ENCODE results near the gene PLEKHA5. TPM values are rescaled to one million over a fixed set of nuclear protein-coding genes. Genes with fewer than 3 reads are reported as not detected.
"Not testable (repeated sequence)": the region's sequence is repeated elsewhere in the genome, so short reads cannot be mapped to it uniquely, and the experiment has no call there.

Gene PLEKHA5
- 2.6 and 2.9 TPM in 2 replicates for total RNA-seq

GRCh38 chr12:19129486-19130223, at the start of gene PLEKHA5:
PLEKHA5 (plus strand) TSS chr12:19129733; CDS start chr12:19129800, 67 bp downstream.
- intact Hi-C loops (cut with micrococcal nuclease) = no loop called here

- intact Hi-C loops (cut with micrococcal nuclease) = no loop called here
Measured at GRCh38 chr12:19080918-19081317, 48.6 kb upstream of the PLEKHA5 start.

- intact Hi-C loops (cut with micrococcal nuclease) = no loop called here
Measured at GRCh38 chr12:19082365-19082911, 47.1 kb upstream of the PLEKHA5 start.

GRCh38 chr12:19084547-19084946, 45.0 kb upstream of the PLEKHA5 start:
- intact Hi-C loops (cut with micrococcal nuclease) = no loop called here

GRCh38 chr12:19085090-19085489, 44.4 kb upstream of the PLEKHA5 start:
- intact Hi-C loops (cut with micrococcal nuclease) = no loop called here

GRCh38 chr12:19088606-19089005, 40.9 kb upstream of the PLEKHA5 start:
- intact Hi-C loops (cut with micrococcal nuclease) = no loop called here

GRCh38 chr12:19092482-19092881, 37.1 kb upstream of the PLEKHA5 start:
- intact Hi-C loops (cut with micrococcal nuclease) = not testable (repeated sequence)

- intact Hi-C loops (cut with micrococcal nuclease) = no loop called here
Measured at GRCh38 chr12:19093218-19093617, 36.3 kb upstream of the PLEKHA5 start.

- intact Hi-C loops (cut with micrococcal nuclease) = no loop called here
Measured at GRCh38 chr12:19095331-19095730, 34.2 kb upstream of the PLEKHA5 start.

GRCh38 chr12:19095756-19096480, 33.6 kb upstream of the PLEKHA5 start:
- intact Hi-C loops (cut with micrococcal nuclease) = no loop called here

- intact Hi-C loops (cut with micrococcal nuclease) = no loop called here
Measured at GRCh38 chr12:19105463-19105862, 24.1 kb upstream of the PLEKHA5 start.

GRCh38 chr12:19107750-19108149, 21.8 kb upstream of the PLEKHA5 start:
- intact Hi-C loops (cut with micrococcal nuclease) = no loop called here

- intact Hi-C loops (cut with micrococcal nuclease) = no loop called here
Measured at GRCh38 chr12:19110221-19110940, 19.2 kb upstream of the PLEKHA5 start.

GRCh38 chr12:19113464-19113863, 16.1 kb upstream of the PLEKHA5 start:
- intact Hi-C loops (cut with micrococcal nuclease) = no loop called here

- intact Hi-C loops (cut with micrococcal nuclease) = no loop called here
Measured at GRCh38 chr12:19115285-19115684, 14.2 kb upstream of the PLEKHA5 start.

- intact Hi-C loops (cut with micrococcal nuclease) = no loop called here
Measured at GRCh38 chr12:19119440-19119839, 10.1 kb upstream of the PLEKHA5 start.

GRCh38 chr12:19120795-19121194, 8.7 kb upstream of the PLEKHA5 start:
- intact Hi-C loops (cut with micrococcal nuclease) = no loop called here

- intact Hi-C loops (cut with micrococcal nuclease) = no loop called here
Measured at GRCh38 chr12:19121449-19122018, 8.0 kb upstream of the PLEKHA5 start.

- intact Hi-C loops (cut with micrococcal nuclease) = no loop called here
Measured at GRCh38 chr12:19125325-19125724, 4.2 kb upstream of the PLEKHA5 start.

GRCh38 chr12:19127270-19127669, 2.3 kb upstream of the PLEKHA5 start:
- intact Hi-C loops (cut with micrococcal nuclease) = no loop called here

GRCh38 chr12:19128485-19128884, 1.0 kb upstream of the PLEKHA5 start:
- intact Hi-C loops (cut with micrococcal nuclease) = no loop called here

GRCh38 chr12:19129122-19129485, 429 bp upstream of the PLEKHA5 start:
- intact Hi-C loops (cut with micrococcal nuclease) = no loop called here
